ENCODE measurements around the gene PRDM16. TPM values are rescaled to one million over a fixed set of nuclear protein-coding genes. Genes with fewer than 3 reads are reported as not detected.
"Not testable (repeated sequence)": the region's sequence is repeated elsewhere in the genome, so short reads cannot be mapped to it uniquely, and the experiment has no call there.

The PRDM16 gene
- total RNA-seq, 2 experiments from 2014 or later = 1.1 to 2.3 TPM

DNA sequence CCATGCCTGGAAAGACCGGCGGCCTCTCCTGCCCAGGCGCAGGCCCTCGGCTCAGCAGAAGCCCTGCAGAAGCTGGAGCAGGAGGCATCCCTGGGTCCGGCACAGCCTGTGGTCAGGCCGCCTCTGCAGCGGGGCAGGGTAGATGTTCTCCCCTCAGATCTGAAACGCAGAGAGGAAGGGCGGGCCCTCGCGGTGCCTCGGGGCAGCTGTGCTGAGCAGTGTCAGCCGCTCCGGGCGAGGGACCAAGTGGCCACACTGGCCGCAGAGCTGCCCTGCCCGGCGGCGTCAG lies 210.1 kb downstream of the PRDM16 start:
- Mint-ChIP-seq H3K4me1 (no peaks in the 10 kb centered on the region), H3K27me3 (no peaks in the 10 kb centered on the region), H3K4me3 (no peak overlapping the region), H3K27ac (no peak overlapping the region), H3K9me3 (no peaks in the 10 kb centered on the region), H3K36me3 (ENCODE audit: low read depth) (no peaks in the 10 kb centered on the region)
- CTCF ChIA-PET = no interaction called here
- no peak for DNase-seq
- POLR2A ChIA-PET = no interaction called here

- Mint-ChIP-seq H3K9me3 (no peaks in the 10 kb centered on the region), H3K27me3 (no peaks in the 10 kb centered on the region), H3K4me3 (no peak overlapping the region), H3K4me1 (no peaks in the 10 kb centered on the region), H3K27ac (no peak overlapping the region), H3K36me3 (ENCODE audit: low read depth) (no peaks in the 10 kb centered on the region)
- DNase-seq = no peak
- CTCF ChIA-PET = no interaction called here
- POLR2A ChIA-PET = no interaction called here
Observed at GRCh38 chr1:3281735-3282134, 212.7 kb downstream of the PRDM16 start.

DNA sequence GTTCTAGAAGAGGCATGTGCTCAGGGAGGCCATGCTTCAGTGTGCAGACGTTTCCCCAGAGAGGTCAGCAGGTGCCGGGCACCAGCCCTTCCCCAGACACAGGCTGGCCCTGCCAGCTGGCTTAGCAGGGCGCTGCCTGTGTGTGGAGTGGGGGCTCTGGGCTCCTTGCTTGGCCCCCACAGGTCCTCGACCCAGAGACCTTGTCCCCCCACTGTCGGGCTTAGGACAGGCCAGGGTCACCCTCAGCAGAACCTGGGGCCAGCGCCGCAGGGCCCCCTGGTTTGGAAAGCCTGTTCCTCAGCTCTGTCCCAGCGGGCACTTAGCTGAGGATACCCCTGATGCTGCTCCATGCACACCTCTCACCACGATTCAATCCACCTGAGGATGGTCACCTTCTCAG lies 213.2 kb downstream of the PRDM16 start:
- DNase-seq = no peak
- H3K36me3 Mint-ChIP-seq (ENCODE audit: low read depth) = no peaks in the 10 kb centered on the region
- no peak overlapping the region for H3K4me3 Mint-ChIP-seq
- no peaks in the 10 kb centered on the region for H3K27me3 Mint-ChIP-seq
- ChIA-PET POLR2A (no interaction called here), CTCF (no interaction called here)
- no peaks in the 10 kb centered on the region for H3K4me1 Mint-ChIP-seq
- no peaks in the 10 kb centered on the region for H3K9me3 Mint-ChIP-seq
- no peak overlapping the region for H3K27ac Mint-ChIP-seq

- CTCF ChIA-PET = no interaction called here
- H3K36me3 Mint-ChIP-seq (ENCODE audit: low read depth) = no peaks in the 10 kb centered on the region
- H3K9me3 Mint-ChIP-seq = no peaks in the 10 kb centered on the region
- H3K27me3 Mint-ChIP-seq = no peaks in the 10 kb centered on the region
- H3K4me1 Mint-ChIP-seq = no peaks in the 10 kb centered on the region
- no peak for DNase-seq
- no peak overlapping the region for H3K27ac Mint-ChIP-seq
- POLR2A ChIA-PET = no interaction called here
- H3K4me3 Mint-ChIP-seq = no peak overlapping the region
Observed at GRCh38 chr1:3282656-3283430, 213.8 kb downstream of the PRDM16 start.

GRCh38 chr1:3283849-3284248 lies 214.8 kb downstream of the PRDM16 start:
- POLR2A ChIA-PET = no interaction called here
- H3K36me3 Mint-ChIP-seq (ENCODE audit: low read depth) = no peaks in the 10 kb centered on the region
- DNase-seq = peak; percentile 21

GRCh38 chr1:3284691-3285090 lies 215.7 kb downstream of the PRDM16 start:
- Mint-ChIP-seq H3K27me3 (no peaks in the 10 kb centered on the region), H3K4me3 (no peak overlapping the region), H3K27ac (no peak overlapping the region), H3K4me1 (no peaks in the 10 kb centered on the region), H3K9me3 (no peaks in the 10 kb centered on the region), H3K36me3 (ENCODE audit: low read depth) (no peaks in the 10 kb centered on the region)
- CTCF ChIA-PET = no interaction called here
- POLR2A ChIA-PET = no interaction called here
- DNase-seq = no peak

More at GRCh38 chr1:3283849-3284248, 214.8 kb downstream of the PRDM16 start:
- H3K4me1 Mint-ChIP-seq = no peaks in the 10 kb centered on the region
- no peak overlapping the region for H3K27ac Mint-ChIP-seq
- H3K4me3 Mint-ChIP-seq = no peak overlapping the region
- CTCF ChIA-PET = no interaction called here
- no peaks in the 10 kb centered on the region for H3K9me3 Mint-ChIP-seq
- no peaks in the 10 kb centered on the region for H3K27me3 Mint-ChIP-seq

DNA sequence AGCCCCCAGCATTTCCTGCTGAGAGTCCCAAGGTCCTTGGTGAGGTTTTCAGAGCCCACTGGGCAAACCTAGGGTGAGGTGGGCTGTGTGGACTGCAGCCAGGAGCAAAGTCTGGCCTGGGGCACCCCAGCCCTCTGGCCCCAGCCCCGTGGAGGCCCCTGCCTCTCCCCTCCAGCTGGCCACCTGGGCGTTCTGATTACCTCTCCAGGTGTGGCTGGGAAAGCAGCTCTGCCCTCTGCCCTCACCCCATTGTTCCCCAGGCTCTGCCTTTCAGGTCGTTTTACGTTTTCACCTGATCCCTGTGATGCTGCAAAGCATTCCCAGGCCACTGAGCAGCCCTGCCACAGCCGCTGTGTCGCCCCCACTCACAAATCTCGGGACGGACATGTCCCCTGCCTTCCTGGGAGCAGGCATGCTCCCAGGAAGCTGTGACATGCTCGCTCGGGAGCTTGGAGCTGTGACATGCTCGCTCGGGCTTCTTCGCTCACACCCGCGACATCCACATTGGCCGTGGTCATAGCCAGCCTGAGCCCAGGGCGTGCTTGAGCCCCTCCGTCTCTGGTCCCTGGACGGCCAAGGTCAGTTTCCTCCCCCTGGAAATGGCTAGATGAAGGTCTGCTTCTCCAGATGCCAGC lies 216.2 kb downstream of the PRDM16 start:
- Mint-ChIP-seq H3K4me1 (no peaks in the 10 kb centered on the region), H3K27me3 (no peaks in the 10 kb centered on the region), H3K4me3 (no peak overlapping the region), H3K36me3 (ENCODE audit: low read depth) (no peaks in the 10 kb centered on the region), H3K27ac (no peak overlapping the region), H3K9me3 (no peaks in the 10 kb centered on the region)
- no peak for DNase-seq
- POLR2A ChIA-PET = no interaction called here
- CTCF ChIA-PET = no interaction called here

GRCh38 chr1:3287095-3287494 lies 218.1 kb downstream of the PRDM16 start:
- H3K4me1 Mint-ChIP-seq; H3K4me3 Mint-ChIP-seq; H3K36me3 Mint-ChIP-seq (ENCODE audit: low read depth); H3K9me3 Mint-ChIP-seq; POLR2A ChIA-PET; CTCF ChIA-PET; DNase-seq; H3K27me3 Mint-ChIP-seq; H3K27ac Mint-ChIP-seq: not testable (repeated sequence)

- CTCF ChIA-PET = no interaction called here
- Mint-ChIP-seq H3K4me1 (no peaks in the 10 kb centered on the region), H3K4me3 (no peak overlapping the region), H3K36me3 (ENCODE audit: low read depth) (no peaks in the 10 kb centered on the region), H3K9me3 (no peaks in the 10 kb centered on the region), H3K27ac (no peak overlapping the region), H3K27me3 (no peaks in the 10 kb centered on the region)
- DNase-seq = no peak
- POLR2A ChIA-PET = no interaction called here
Observed at GRCh38 chr1:3287656-3288160, 218.7 kb downstream of the PRDM16 start.

GRCh38 chr1:3289502-3289901 lies 220.5 kb downstream of the PRDM16 start:
- H3K27me3 Mint-ChIP-seq = no peaks in the 10 kb centered on the region
- no peak overlapping the region for H3K27ac Mint-ChIP-seq
- no peak for DNase-seq
- ChIA-PET POLR2A (no interaction called here), CTCF (no interaction called here)
- H3K4me3 Mint-ChIP-seq = no peak overlapping the region
- no peaks in the 10 kb centered on the region for H3K4me1 Mint-ChIP-seq
- no peaks in the 10 kb centered on the region for H3K36me3 Mint-ChIP-seq (ENCODE audit: low read depth)
- no peaks in the 10 kb centered on the region for H3K9me3 Mint-ChIP-seq

DNA sequence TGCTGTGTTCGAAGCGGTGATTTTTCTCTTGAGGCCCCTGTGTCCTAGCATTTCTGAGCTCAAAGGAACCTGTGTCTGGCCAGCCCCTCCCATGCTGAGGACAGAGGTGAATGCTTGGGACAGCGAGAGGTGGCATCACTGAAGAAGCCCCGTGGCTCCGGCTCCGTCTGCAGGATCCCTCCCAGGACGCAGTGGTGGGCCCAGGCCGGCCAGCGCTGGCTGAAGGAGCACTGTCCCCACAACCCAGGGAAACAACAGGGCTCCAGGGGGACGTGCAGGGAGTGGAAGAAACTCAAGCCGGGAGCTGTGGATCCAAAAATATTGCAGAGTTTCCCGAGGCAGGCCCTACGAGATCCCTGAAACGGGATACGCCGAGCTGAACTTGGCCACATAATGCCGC lies 221.4 kb downstream of the PRDM16 start:
- Mint-ChIP-seq H3K36me3 (ENCODE audit: low read depth) (no peaks in the 10 kb centered on the region), H3K27me3 (no peaks in the 10 kb centered on the region), H3K9me3 (no peaks in the 10 kb centered on the region), H3K4me3 (no peak overlapping the region), H3K27ac (no peak overlapping the region), H3K4me1 (no peaks in the 10 kb centered on the region)
- DNase-seq = no peak
- ChIA-PET CTCF (no interaction called here), POLR2A (no interaction called here)

DNA sequence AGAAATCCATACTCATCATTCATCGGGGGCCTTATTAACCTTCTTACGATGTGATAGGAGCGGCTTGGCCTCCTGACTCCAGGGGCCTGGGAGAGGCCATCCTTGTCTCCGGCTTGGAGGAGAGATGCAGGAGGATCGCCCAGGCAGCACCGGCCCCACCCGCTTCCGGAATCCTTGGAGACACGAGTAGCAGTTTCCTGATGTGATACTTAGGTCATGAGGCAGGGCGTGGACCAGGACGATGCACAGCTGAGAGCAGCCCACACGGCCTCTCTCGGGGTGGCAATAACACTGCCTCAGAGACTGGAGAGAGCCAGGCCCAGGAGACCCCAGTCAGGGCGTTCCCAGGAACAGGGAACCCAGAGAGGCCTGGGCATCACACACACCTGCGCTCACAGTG lies 221.9 kb downstream of the PRDM16 start:
- no peaks in the 10 kb centered on the region for H3K4me1 Mint-ChIP-seq
- no peaks in the 10 kb centered on the region for H3K9me3 Mint-ChIP-seq
- no peak for DNase-seq
- H3K27me3 Mint-ChIP-seq = no peaks in the 10 kb centered on the region
- ChIA-PET CTCF (no interaction called here), POLR2A (no interaction called here)
- no peak overlapping the region for H3K27ac Mint-ChIP-seq
- H3K4me3 Mint-ChIP-seq = no peak overlapping the region
- H3K36me3 Mint-ChIP-seq (ENCODE audit: low read depth) = no peaks in the 10 kb centered on the region

DNA sequence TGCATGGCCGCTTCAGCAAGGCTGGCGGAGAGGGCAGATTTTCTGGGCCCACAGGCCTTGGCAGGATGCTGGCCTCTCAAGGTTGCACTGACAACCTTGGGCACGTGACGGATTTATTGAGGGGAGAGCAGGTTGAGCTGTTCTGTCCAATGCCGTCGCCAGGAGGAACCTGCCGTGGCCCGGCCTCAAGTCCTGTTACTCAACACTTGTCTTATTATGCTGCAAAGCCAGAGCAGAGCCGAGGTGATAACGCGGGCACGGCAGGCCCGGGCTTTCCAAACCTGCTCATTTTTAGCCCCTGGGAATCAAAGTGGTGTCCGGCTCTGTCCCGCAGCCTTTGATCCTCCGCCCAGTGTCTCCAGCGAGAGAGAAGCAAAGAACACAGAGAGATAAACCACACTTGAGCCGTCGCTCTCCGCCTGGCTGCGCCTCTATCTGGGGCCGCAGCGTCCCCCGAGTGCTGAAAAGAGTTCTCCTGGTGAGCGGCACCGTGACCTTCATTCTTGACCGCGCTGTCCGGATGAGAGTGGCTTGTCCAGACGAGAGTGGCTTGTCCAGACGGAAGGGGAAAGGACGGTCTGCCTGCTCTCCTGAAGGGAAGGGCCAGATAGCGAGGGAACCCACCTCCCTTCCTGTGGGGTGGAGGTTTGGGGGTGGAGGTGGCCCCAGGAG lies 223.2 kb downstream of the PRDM16 start:
- Mint-ChIP-seq H3K27me3 (no peaks in the 10 kb centered on the region), H3K27ac (no peak overlapping the region), H3K4me3 (no peak overlapping the region), H3K4me1 (no peaks in the 10 kb centered on the region), H3K36me3 (ENCODE audit: low read depth) (no peaks in the 10 kb centered on the region), H3K9me3 (no peaks in the 10 kb centered on the region)
- POLR2A ChIA-PET = no interaction called here
- CTCF ChIA-PET = no interaction called here
- no peak for DNase-seq

Measured in activated CD4-positive, alpha-beta T cell treated with anti-CD3 and anti-CD28 coated beads, Interleukin-2, amount 10 ng/mL, durations not matched to agents 7 days and 5 days (primary cell).